Calu3 (cell line): ENCODE results near the gene ZNF92. TPM values are rescaled to one million over a fixed set of nuclear protein-coding genes. Genes with fewer than 3 reads are reported as not detected.

ENCODE experiments used
- BruUV-seq: library from RNA; stranded (reverse); fragments of 400-500 nt; replicated peaks from 2 replicates; lab custom pipeline; 2021; lab: Mats Ljungman, UMichigan
- CTCF ChIA-PET: fragments of 300-600 bp; sonication (Branson Sonifier 250); formaldehyde crosslinking; loops from one replicate; lab custom pipeline; 2022; ENCODE audit warnings: antibody characterized with exemption; lab: Charles Lee
- DNase-seq: peaks from one replicate; pipeline ENCODE4 v3.0.0; 2022
- H3K27ac Mint-ChIP-seq: one replicate; pipeline ENCODE4 v1.8.0; 2022; ENCODE audit warnings: mixed read lengths; ENCODE audit not compliant: unreplicated experiment
- H3K27me3 Mint-ChIP-seq: one replicate; pipeline ENCODE4 v1.8.0; 2022; ENCODE audit warnings: mixed read lengths; ENCODE audit not compliant: unreplicated experiment
- H3K36me3 Mint-ChIP-seq: one replicate; pipeline ENCODE4 v1.8.0; 2022; ENCODE audit warnings: mild to moderate bottlenecking, moderate library complexity, mixed read lengths; ENCODE audit not compliant: insufficient read depth, unreplicated experiment
- H3K4me1 Mint-ChIP-seq: one replicate; pipeline ENCODE4 v1.8.0; 2022; ENCODE audit warnings: mild to moderate bottlenecking, low read depth, mixed read lengths; ENCODE audit not compliant: unreplicated experiment
- H3K4me3 Mint-ChIP-seq: one replicate; pipeline ENCODE4 v1.8.0; 2022; ENCODE audit warnings: mild to moderate bottlenecking, low read depth, moderate library complexity, mixed read lengths; ENCODE audit not compliant: unreplicated experiment
- H3K9me3 Mint-ChIP-seq: one replicate; pipeline ENCODE4 v1.8.0; 2022; ENCODE audit warnings: low read depth, mixed read lengths; ENCODE audit not compliant: unreplicated experiment
- intact Hi-C: fragments of 100-400 bp; cut with micrococcal nuclease; formaldehyde crosslinking; loops from one replicate; pipeline ENCODE4 v1.10.0; 2022; ENCODE audit not compliant: unreplicated experiment
- total RNA-seq: library from RNA; stranded (reverse); gene quantifications from 2 replicates; pipeline ENCODE4 v1.2.3, GENCODE V29; 2022
- TF ChIP-seq, protein P1 (sequence below): fragments of 200-600 bp; IDR thresholded peaks from one replicate; pipeline ENCODE4 v1.8.0; 2022; ENCODE audit warnings: antibody characterized with exemption; ENCODE audit not compliant: unreplicated experiment

ZNF92 gene
- total RNA-seq, 1 experiment from 2014 or later, result 8.0 TPM

DNA sequence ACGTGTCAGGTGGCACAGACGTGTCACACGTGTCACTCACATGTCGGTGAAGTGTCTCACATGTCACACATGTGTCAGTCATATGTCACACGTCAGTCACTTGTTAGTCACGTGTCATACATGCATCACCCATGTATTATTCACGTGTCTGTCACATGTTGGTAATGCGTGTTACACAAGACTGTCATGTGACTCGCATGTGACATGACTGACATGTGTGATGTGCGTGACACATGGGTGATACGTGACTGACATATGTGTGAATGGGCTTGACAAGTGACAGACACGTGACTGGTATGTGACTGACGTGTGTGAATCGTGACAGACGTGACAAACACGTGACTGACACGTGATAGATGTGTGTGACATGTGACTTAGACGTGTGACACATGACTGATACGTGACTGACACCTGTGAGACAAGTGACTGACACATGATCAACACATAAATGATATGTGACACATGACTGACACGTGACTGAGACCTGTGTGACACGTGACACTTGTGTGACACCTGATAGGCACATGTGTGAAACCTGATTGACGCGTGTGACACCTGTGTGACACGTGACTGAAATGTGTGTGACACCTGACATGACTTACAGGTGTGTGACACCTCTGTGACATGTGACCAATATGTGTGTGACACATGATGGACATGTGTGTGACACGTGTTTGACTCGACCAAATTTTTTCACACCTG is 56.1 kb downstream of the ZNF92 start:
- Mint-ChIP-seq H3K4me1 (no peaks in the 10 kb centered on the region), H3K9me3 (peaks cover 12% of the 10 kb centered on the region), H3K27me3 (no peaks in the 10 kb centered on the region), H3K27ac (no peak overlapping the region), H3K36me3 (no peaks in the 10 kb centered on the region), H3K4me3 (no peak overlapping the region)
- no TSS peak for BruUV-seq
- CTCF ChIA-PET, result no interaction called here
- no peak for DNase-seq
- TF ChIP-seq, protein P1, sequence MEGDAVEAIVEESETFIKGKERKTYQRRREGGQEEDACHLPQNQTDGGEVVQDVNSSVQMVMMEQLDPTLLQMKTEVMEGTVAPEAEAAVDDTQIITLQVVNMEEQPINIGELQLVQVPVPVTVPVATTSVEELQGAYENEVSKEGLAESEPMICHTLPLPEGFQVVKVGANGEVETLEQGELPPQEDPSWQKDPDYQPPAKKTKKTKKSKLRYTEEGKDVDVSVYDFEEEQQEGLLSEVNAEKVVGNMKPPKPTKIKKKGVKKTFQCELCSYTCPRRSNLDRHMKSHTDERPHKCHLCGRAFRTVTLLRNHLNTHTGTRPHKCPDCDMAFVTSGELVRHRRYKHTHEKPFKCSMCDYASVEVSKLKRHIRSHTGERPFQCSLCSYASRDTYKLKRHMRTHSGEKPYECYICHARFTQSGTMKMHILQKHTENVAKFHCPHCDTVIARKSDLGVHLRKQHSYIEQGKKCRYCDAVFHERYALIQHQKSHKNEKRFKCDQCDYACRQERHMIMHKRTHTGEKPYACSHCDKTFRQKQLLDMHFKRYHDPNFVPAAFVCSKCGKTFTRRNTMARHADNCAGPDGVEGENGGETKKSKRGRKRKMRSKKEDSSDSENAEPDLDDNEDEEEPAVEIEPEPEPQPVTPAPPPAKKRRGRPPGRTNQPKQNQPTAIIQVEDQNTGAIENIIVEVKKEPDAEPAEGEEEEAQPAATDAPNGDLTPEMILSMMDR, result no peak
- intact Hi-C loops, result no loop called here

DNA sequence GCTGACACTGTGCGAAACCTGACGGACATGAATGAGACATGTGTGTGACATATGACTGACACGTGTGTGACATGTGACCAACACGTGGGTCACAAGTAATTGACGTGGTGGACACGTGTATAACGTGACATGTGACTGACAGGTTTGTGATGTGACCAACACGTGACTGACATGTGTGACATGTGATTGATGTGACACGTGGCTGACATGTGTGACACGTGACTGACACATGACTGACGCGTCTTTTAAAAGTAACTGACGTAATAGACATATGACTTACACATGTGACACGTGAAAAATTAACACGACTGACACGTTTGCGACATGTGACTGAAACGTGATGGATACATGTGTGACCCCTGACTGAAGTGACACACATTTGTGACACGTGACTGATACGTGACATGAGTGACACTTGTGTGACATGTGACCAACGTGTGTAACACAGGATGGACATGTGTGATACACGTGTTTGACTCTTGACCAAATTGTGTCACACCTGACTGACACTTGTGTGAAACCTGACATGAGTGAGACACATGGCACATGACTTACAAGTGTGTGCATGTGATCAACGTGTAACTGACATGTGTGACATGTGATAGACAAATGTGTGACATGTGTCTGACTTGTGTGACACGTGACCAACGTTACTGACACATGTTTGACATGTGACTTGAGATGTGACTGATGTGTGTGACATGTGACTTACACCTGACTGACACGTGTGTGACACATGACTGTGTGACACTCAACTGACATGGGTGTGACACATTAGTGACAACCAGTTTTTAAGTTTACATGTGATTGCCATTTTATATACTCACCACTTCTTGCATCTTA is 56.9 kb downstream of the ZNF92 start:
- Mint-ChIP-seq H3K4me1 (no peaks in the 10 kb centered on the region), H3K36me3 (no peaks in the 10 kb centered on the region), H3K27ac (no peak overlapping the region), H3K4me3 (no peak overlapping the region), H3K9me3 (peaks cover 6% of the 10 kb centered on the region), H3K27me3 (no peaks in the 10 kb centered on the region)
- DNase-seq, result no peak
- CTCF ChIA-PET, result no interaction called here
- TF ChIP-seq, protein P1, result no peak
- intact Hi-C loops, result no loop called here
- no TSS peak for BruUV-seq

DNA sequence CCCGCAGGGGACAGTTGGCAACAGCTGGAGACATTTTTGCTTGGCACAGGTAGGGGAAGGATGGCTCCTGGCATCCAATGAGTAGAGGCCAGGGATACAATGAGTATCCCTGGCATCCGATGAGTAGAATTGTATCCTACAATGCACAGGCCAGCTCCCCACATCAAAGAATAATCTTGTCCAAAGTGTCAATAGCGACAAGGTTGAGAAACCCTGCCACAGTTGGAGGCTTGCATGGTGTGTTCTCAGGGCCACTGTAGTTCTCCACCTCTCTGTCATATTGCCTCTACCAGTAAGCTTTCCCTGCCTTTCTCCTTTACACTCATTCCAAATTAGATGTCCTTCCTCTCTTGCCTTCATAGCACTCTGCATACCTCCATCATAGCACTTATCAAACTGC is 60.7 kb downstream of the ZNF92 start:
- Mint-ChIP-seq H3K36me3 (no peaks in the 10 kb centered on the region), H3K4me3 (no peak overlapping the region), H3K27ac (no peak overlapping the region), H3K4me1 (no peaks in the 10 kb centered on the region), H3K9me3 (peaks cover 2% of the 10 kb centered on the region), H3K27me3 (no peaks in the 10 kb centered on the region)
- BruUV-seq, result no TSS peak
- CTCF ChIA-PET, result no interaction called here
- TF ChIP-seq, protein P1, result no peak
- no peak for DNase-seq
- intact Hi-C loops, result no loop called here

DNA sequence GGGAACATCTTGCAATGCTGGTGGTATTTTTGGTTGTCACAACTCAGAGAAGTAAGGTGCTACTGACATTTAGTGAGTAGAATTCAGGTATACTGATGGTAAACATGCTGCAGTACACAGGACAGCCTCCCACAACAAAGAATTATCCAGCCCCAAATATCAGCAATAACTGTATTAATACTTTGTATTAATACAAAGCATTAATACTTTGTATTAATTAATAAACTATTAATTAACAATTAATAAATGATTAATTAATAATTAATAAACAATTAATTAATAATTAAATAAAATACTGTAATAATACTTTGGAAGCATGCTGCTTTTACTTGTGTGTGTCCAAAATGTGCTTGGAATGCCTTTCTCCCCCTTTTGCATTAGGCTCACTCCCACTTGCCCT is 62.5 kb downstream of the ZNF92 start:
- no peak overlapping the region for H3K4me3 Mint-ChIP-seq
- BruUV-seq, result no TSS peak
- intact Hi-C loops, result no loop called here

More for the DNA sequence above, 62.5 kb downstream of the ZNF92 start:
- Mint-ChIP-seq H3K9me3 (peaks cover 2% of the 10 kb centered on the region), H3K27me3 (no peaks in the 10 kb centered on the region), H3K36me3 (no peaks in the 10 kb centered on the region), H3K4me1 (no peaks in the 10 kb centered on the region), H3K27ac (no peak overlapping the region)
- CTCF ChIA-PET, result no interaction called here
- TF ChIP-seq, protein P1, result no peak
- DNase-seq, result no peak
